PFSK-1 (cell line): ENCODE data around the gene NET1.

Experiments used
- FOXP2 ChIP-seq: optimal IDR thresholded peaks from 2 replicates; pipeline ENCODE3; 2011; ENCODE audit warnings: borderline replicate concordance, control low read depth, inconsistent platforms; ENCODE audit not compliant: insufficient read depth; ENCODE audit errors: extremely low read length, extremely low read depth
- POLR2AphosphoS5 ChIP-seq: IDR thresholded peaks from 2 replicates; pipeline ENCODE4 v1.6.1; 2012; ENCODE audit warnings: low read depth, mild to moderate bottlenecking, control low read depth, low read length, moderate library complexity
- REST ChIP-seq, 2 experiments: IDR thresholded peaks; 2 replicates each; pipeline versions ENCODE4 v1.6.1 to v1.8.0; 2011 to 2012; ENCODE audit warnings: low read depth in 2 of 2, low read length in 2 of 2, control low read depth in 1 of 2, inconsistent platforms in 1 of 2, mild to moderate bottlenecking in 1 of 2, moderate library complexity in 1 of 2; ENCODE audit not compliant: insufficient read depth in 1 of 2
- SIN3A ChIP-seq: IDR thresholded peaks from 2 replicates; pipeline ENCODE4 v1.6.1; 2012; ENCODE audit warnings: mild to moderate bottlenecking, low read length, moderate library complexity, borderline replicate concordance; ENCODE audit not compliant: insufficient read depth
- TAF1 ChIP-seq: IDR thresholded peaks from 2 replicates; pipeline ENCODE4 v1.6.1; 2012; ENCODE audit warnings: low read length, control low read depth, borderline replicate concordance; ENCODE audit not compliant: insufficient read depth

Gene NET1

GRCh38 chr10:5418584-5418983 is 6.2 kb downstream of the NET1 start:
- no peak for TF ChIP-seq FOXP2
- TF ChIP-seq REST (IDR thresholded peaks at IDR 0.05; ENCODE audit: insufficient read depth in 1 of 2, low read depth in 2 of 2, low read length in 2 of 2): no peak
- TF ChIP-seq POLR2AphosphoS5: no peak
- no peak for TF ChIP-seq SIN3A
- no peak for TF ChIP-seq TAF1

DNA sequence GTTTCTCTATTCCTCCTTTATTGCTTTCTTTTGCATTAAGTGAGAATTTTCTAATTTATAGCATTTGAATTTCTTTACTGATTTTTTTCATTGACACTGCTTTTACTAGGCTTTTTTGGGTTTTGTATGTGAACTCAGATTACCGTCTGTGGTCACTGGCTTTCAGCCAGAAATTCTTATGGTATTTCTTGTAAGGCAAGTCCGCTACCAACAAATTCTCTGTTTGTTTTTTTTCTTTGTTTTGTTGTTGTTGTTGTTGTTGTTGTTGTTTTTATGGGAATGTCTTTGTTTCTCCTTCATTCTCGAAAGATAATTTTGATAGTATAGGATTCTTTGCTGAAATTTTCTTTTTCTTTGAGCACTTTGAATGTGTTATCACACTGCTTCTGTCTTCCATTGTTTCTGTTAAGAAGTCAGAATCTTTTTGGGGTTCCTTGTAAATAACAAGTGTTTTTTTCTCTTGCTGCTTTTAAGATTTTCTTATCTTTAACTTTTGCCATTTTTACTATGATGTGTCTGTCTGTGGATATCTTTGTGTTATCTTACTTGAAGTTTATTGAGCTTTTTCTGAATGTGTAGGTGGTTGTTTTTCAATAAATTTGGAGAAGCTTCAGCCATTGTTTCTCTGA is 7.2 kb downstream of the NET1 start:
- TF ChIP-seq SIN3A: no peak
- no peak for TF ChIP-seq FOXP2
- no peak for TF ChIP-seq TAF1
- no peak for TF ChIP-seq REST (IDR thresholded peaks at IDR 0.05; ENCODE audit: insufficient read depth in 1 of 2, low read depth in 2 of 2, low read length in 2 of 2)
- TF ChIP-seq POLR2AphosphoS5: no peak

- no peak for TF ChIP-seq POLR2AphosphoS5
- TF ChIP-seq SIN3A: no peak
- TF ChIP-seq TAF1: no peak
- TF ChIP-seq REST (IDR thresholded peaks at IDR 0.05; ENCODE audit: insufficient read depth in 1 of 2, low read depth in 2 of 2, low read length in 2 of 2): no peak
- no peak for TF ChIP-seq FOXP2
These were observed 11.4 kb downstream of the NET1 start for GRCh38 chr10:5423771-5424170.

GRCh38 chr10:5424751-5425150 is 12.4 kb downstream of the NET1 start:
- TF ChIP-seq FOXP2: no peak
- no peak for TF ChIP-seq POLR2AphosphoS5

DNA sequence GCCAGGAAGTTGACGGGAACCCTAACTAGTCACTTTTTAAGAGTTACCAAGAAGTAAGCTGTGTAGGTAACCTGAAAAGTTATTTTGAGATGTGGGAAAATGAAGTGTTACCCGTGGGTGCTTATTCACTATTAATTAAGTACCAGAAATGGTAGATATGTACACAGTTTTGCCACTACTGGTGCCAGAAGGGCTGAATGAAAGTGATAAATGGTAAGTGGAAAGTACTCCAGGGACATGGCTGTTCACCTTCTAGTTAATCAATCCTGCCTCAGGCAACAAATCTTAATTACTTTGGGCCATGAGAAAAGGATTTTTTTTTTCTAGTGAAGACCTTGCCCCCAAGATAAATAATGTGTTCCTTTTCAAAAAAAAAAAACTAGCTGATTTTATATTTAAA is 15.8 kb downstream of the NET1 start:
- TF ChIP-seq REST (IDR thresholded peaks at IDR 0.05; ENCODE audit: insufficient read depth in 1 of 2, low read depth in 2 of 2, low read length in 2 of 2) (no peak), SIN3A (no peak), POLR2AphosphoS5 (no peak), TAF1 (no peak), FOXP2 (no peak)
